GM18868 (cell line): ENCODE data around the gene SOD3.

ENCODE experiments used
- ATAC-seq: cut with Tn5 transposase; IDR thresholded peaks from one replicate; pipeline ENCODE4 v1.9.1; 2021; ENCODE audit warnings: mild to moderate bottlenecking, moderate library complexity; ENCODE audit not compliant: unreplicated experiment

SOD3 gene

GRCh38 chr4:24800325-24800895 lies 5.0 kb downstream of the SOD3 start:
- ATAC-seq, result no peak

- ATAC-seq, result no peak
Measured at GRCh38 chr4:24801136-24801855, 5.9 kb downstream of the SOD3 start.

- no peak for ATAC-seq
Measured at GRCh38 chr4:24802648-24803047, 7.3 kb downstream of the SOD3 start.

GRCh38 chr4:24805067-24805466 lies 9.7 kb downstream of the SOD3 start:
- ATAC-seq, result no peak

GRCh38 chr4:24805566-24805965 lies 10.2 kb downstream of the SOD3 start:
- ATAC-seq, result no peak

- ATAC-seq, result no peak
Measured at GRCh38 chr4:24806206-24806990, 11.0 kb downstream of the SOD3 start.

- ATAC-seq, result no peak
Measured at GRCh38 chr4:24807611-24808010, 12.2 kb downstream of the SOD3 start.

- no peak for ATAC-seq
Measured at GRCh38 chr4:24808261-24808660, 12.9 kb downstream of the SOD3 start.

- ATAC-seq, result no peak
Measured at GRCh38 chr4:24808955-24809354, 13.6 kb downstream of the SOD3 start.

- ATAC-seq, result no peak
Measured at GRCh38 chr4:24809376-24809775, 14.0 kb downstream of the SOD3 start.

- ATAC-seq, result no peak
Measured at GRCh38 chr4:24809815-24810405, 14.5 kb downstream of the SOD3 start.

GRCh38 chr4:24810871-24811631 lies 15.7 kb downstream of the SOD3 start:
- ATAC-seq, result no peak

GRCh38 chr4:24813732-24814131 lies 18.4 kb downstream of the SOD3 start:
- no peak for ATAC-seq

GRCh38 chr4:24816797-24817196 lies 21.4 kb downstream of the SOD3 start:
- ATAC-seq, result no peak

GRCh38 chr4:24820541-24820940 lies 25.2 kb downstream of the SOD3 start:
- ATAC-seq, result no peak

- no peak for ATAC-seq
Measured at GRCh38 chr4:24824720-24825119, 29.3 kb downstream of the SOD3 start.

GRCh38 chr4:24831637-24832036 lies 36.3 kb downstream of the SOD3 start:
- ATAC-seq, result peak; percentile 65

- ATAC-seq, result no peak
Measured at GRCh38 chr4:24835696-24836095, 40.3 kb downstream of the SOD3 start.

GRCh38 chr4:24836661-24837242 lies 41.4 kb downstream of the SOD3 start:
- ATAC-seq, result no peak

- no peak for ATAC-seq
Measured at GRCh38 chr4:24837336-24837735, 42.0 kb downstream of the SOD3 start.

GRCh38 chr4:24837781-24838180 lies 42.4 kb downstream of the SOD3 start:
- no peak for ATAC-seq
